Measurements from ENCODE around the gene PATJ.

GRCh38 chr1:62024690-62025089 lies 282.4 kb downstream of the PATJ start:
- TF ChIP-seq ZBTB1 (CRISPR knock-in tag; IDR thresholded peaks at IDR 0.05; ENCODE audit: borderline replicate concordance) (no peak), POLR2A (IDR thresholded peaks at IDR 0.05; ENCODE audit: insufficient read depth in 1 of 2, low read depth in 2 of 2, low read length in 2 of 2) (no peak), GFI1 (CRISPR knock-in tag; IDR thresholded peaks at IDR 0.05; ENCODE audit: borderline replicate concordance) (no peak)
